Measurements from ENCODE around the gene ZNF580.

ZNF580 gene

GRCh38 chr19:55640577-55641425 is at the start of gene ZNF580:
TSS of gene ZNF580 (plus strand) at chr19:55641002. CDS start at chr19:55642509, 1,507 bp downstream.
- peak; percentile 31 for DNase-seq

DNA sequence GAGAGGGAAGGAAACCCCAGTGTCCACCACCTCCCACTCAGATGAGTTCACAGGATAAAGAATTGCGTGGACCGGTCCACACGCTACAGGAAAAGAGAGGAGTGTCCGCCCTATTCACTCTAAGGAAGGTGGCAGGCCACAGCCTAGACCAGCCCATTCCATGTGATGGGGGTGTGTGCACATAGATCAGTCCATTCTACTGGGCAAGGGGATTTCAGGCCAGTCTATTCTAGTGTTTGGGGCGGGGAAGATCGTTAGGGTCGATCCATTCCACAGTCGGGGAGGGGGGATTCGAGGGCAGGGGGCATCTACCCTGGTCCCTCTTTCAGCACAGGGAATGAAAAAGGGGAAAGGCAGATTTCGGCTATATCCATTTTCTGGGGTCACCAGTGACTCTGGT is 49.2 kb upstream of the ZNF580 start:
- DNase-seq: no peak

DNA sequence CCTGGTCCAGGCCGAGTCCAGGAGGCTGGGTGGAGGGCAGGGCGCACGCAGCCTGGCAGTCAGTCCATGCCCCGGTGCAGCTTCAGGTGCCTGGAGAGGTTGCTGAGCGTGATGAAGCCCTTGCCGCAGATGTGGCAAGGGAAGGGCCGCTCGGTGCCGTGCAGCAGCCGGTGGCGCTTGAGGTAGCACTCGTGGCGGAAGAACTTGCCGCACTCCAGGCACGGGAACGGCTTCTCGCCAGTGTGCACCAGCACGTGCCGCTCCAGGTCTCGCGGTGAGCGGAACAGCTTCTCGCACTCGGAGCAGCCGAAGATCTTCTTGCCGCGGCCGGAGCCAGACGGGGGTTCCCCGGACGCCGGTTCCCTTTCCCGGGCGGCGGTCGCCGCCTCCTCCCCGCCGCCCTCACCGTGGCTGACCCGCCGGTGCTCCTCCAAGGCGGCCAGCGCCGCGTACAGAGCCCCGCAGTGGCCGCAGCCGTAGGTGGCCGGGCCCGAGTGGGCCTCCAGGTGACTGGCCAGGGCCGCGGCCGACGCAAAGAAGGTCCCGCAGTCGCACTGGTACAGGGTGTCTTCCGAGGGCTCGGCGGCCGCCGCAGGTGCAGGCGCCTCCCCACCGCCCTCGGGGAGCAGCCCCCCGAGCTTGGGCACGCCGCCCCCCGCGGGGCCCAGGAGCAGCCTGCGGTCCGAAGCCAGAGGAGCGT is 48.3 kb upstream of the ZNF580 start:
- DNase-seq: no peak

DNA sequence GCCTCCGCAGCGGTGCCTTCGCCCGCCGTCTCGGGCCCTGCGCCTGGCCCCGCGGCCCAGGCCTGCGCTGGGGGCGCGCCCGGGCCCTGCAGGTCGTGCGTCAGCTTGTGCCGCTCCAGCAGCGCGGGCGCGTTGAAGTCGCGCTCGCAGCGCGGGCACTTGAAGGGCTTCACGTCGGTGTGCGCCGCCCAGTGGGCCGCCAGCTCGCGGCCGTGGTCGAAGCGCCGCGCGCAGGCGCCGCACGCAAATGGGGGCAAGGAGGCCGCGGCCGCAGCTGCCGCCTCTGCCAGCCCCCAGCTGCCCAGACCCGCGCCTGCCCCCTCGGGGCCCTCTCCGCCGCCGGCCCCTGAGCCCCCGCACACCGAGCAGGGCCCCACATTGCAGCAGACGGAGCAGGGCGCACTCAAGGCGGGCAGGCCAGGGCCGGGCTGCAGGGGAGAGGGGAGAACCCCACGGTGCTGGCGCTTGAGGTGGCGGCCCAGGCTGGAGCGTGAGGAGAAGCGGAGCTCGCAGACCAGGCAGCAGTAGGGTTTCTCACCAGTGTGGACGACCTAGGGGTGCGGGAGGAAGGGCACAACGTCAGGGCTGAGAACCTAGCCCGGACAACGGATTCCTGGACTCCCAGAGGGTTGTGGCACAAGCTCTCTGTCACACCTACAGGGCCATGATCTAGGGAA is 47.6 kb upstream of the ZNF580 start:
- no peak for DNase-seq

- no peak for DNase-seq
These were observed 45.7 kb upstream of the ZNF580 start for GRCh38 chr19:55594996-55595545.

DNA sequence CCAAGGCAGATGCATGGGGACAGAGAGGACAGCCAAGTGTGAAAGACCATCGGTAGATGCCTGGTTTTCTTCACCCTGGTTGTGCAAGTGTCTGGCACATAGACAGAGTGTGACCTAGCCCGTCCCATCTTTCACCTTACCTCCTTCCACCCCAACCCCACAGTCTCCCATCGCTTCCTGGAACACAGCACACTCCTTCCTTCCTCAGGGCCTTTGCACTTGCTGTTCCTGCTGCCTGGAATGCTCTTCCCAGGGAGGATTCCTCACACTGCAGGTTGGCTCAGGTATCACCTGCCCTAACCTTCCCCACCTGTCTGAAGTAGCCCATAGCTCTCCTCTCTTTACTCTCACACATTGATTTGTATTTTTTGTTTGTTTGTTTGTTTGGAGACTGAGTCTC is 44.5 kb upstream of the ZNF580 start:
- DNase-seq: no peak

DNA sequence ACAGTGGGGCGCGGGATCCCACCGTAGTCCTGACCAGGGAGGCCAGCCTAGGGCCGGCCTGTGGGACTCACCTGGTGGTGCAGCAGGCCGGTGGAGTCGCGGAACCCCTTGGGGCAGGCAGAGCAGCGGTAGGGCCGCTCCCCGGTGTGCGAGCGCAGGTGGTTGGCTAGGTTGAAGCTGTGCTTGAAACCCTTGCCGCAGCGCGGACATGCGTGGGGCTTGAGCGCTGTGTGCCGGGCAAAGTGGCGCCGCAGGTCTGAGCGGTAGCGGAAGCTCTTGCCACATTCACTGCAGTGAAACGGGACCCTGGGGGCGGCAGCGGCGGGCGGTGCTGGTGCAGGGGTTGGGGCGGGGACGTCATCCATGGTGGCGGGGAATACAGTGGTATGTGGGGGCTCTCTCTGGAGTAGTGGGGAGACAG is 43.3 kb upstream of the ZNF580 start:
- no peak for DNase-seq

- DNase-seq: no peak
These were observed 42.8 kb upstream of the ZNF580 start for GRCh38 chr19:55598034-55598433.

GRCh38 chr19:55598719-55599467 is 41.9 kb upstream of the ZNF580 start:
- peak; percentile 76 to 83 for DNase-seq

- DNase-seq: peak; percentile 90 to 94
These were observed 41.3 kb upstream of the ZNF580 start, which contains the start of gene FIZ1 for GRCh38 chr19:55599468-55599841. TSS of gene FIZ1 (minus strand) at chr19:55599517. CDS start at chr19:55597865, 1,652 bp downstream.

- DNase-seq: peak; percentile 83 to 87
These were observed 40.8 kb upstream of the ZNF580 start, which contains the start of gene ZNF524 for GRCh38 chr19:55599842-55600661. TSS of gene ZNF524 (plus strand) at chr19:55600288. CDS start at chr19:55602113, 1,825 bp downstream.

DNA sequence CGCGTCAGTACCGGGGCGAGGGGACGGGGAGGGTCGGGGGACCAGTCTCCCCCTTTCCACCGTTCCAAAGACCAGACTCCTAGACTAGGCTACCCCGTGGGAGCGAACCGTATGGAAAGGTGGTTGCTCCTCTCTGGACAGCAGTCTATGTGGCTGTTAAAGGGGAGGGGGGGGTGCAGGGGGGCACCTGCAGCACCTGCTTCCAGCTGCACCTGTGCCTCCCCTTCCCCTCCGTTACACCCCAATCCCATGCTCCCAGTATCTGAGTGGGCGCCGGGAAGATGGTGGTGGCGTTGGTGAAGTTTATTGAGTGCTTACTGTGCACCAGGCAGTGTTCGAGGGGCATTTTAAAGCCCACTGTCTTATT is 40.2 kb upstream of the ZNF580 start:
- no peak for DNase-seq

DNA sequence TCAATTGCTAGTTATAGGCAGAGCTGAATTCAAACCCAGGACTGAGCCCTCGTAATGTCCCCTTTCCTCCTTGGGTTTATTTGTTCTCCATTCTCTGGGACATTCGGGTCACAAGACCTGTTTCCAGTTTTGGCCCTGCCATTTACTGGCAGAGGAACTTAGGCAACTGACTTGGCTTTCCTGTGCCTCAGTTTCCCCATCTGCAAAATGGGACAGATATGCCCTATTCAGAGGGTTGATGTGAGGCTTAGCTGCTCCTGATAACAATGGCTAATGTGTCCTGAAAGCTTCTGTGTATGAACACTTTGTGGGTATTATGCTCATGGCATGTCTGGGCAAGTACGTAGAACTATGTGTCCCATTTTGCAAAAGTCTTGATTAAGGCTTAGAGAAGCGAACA is 39.7 kb upstream of the ZNF580 start:
- no peak for DNase-seq

GRCh38 chr19:55602104-55603001 is 38.4 kb upstream of the ZNF580 start:
- no peak for DNase-seq

DNA sequence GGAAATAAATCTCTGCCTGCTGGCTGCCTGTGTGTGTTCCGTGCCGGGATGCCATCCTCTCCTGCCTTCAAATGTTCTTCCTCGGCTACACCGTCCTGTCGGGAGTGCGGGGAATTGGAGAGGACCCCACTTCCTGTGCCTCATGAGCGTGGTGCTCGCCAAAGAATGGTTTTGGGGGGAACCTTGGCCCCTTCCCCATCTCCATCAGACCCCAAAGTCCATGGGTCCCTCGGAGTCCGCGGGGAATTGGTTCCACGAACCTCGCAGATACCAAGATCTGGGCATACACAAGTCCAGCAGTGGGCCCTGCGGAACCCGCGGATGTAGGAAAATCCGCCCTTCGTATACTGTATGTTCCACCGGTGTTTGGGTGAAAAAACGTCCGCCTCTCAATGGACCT is 37.7 kb upstream of the ZNF580 start:
- no peak for DNase-seq

GRCh38 chr19:55603581-55604292 is 37.1 kb upstream of the ZNF580 start:
- DNase-seq: no peak

DNA sequence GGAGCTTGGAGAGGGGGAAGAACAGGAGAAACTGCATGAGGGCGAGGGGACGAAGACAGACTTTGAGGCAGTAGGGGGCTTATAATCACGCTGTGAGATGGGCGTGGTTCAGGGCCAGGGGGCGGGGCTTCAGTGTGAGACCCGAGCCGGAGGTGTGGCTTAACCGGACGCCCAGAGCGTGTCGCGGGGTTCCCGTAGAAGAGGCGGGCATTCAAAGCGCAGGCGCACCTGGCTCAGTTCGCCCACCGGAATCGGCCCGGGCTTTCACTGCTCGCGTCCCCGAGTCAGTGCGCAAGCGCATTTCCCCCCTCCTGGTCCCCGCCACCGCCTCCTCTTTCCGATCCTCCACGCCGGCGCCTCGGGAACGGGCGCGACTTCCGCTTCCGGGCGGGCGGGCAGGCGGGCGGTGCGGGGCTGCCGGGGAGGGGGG is 35.6 kb upstream of the ZNF580 start:
- peak; percentile 81 to 91 for DNase-seq

DNA sequence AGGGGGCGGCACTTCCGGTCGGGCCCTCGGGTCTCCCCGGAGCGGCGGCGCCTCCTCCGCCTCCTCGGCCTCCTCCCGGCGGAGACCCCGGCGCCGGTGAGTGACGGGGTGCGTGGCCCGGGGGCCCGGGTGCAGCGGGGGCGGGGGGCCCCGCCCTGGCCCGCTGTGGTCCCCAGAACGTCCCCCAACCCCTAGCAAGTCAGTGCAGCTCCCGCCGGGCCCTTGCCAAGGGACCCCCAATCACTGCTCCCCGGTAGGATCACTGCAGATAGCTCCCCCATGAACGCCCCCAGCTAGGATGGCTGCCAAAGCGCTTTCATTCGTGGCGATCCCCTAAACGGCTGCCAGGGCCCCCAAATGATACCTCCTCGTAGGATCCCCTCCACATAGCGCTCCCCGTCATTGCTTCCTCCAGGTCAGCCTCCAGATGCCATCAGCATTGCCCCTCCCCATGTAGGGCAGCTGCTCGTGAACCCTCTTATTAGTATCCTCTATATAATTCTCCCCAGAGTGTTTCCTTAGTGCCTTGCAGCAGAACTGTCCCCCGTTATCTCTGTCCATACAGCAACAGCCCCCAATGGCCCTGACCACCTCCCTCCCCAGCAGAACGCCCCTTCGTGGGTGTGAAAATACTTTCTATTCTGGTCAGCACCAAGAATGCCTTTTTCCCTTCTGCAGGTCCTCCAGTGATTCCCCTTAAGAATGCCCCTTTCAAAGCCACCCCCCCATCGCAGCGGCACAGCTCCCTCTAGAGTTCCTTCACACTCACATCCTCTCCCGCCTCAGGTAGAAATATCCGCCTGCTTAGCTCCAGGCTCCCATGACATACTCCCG is 34.9 kb upstream of the ZNF580 start, which contains the start of gene ZNF865:
TSS of gene ZNF865 (plus strand) at position 11 of the 834 bp plus-strand sequence. CDS start 7,972 bp downstream, outside the sequence.
- peak; percentile 69 to 70 for DNase-seq

GRCh38 chr19:55606471-55606787 is 34.4 kb upstream of the ZNF580 start:
- DNase-seq: no peak
